NCI-H69 (cell line): ENCODE results near the gene UTP11.

Experiments used
- DNase-seq: peaks from one replicate; lab custom pipeline; 2025; lab: John Stamatoyannopoulos, UW

The UTP11 gene

GRCh38 chr1:38071312-38072256, 59.0 kb downstream of the UTP11 start:
- DNase-seq = peak; percentile 87

GRCh38 chr1:38072858-38073257, 60.3 kb downstream of the UTP11 start:
- no peak for DNase-seq

GRCh38 chr1:38073534-38074301, 61.2 kb downstream of the UTP11 start:
- DNase-seq = peak; percentile 18

GRCh38 chr1:38074302-38074677, 61.8 kb downstream of the UTP11 start:
- DNase-seq = no peak
